HepG2 (cell line): ENCODE results near the gene MAN2A2. TPM values are rescaled to one million over a fixed set of nuclear protein-coding genes. Genes with fewer than 3 reads are reported as not detected.

ENCODE experiments used
- ATAC-seq: fragments of 200-7000 bp; cut with Tn5 transposase; 3 replicates; pipeline ENCODE4 v1.9.1; 2020; ENCODE audit warnings: mild to moderate bottlenecking, moderate library complexity
- BruUV-seq: library from RNA; stranded (reverse); fragments of 400-500 nt; replicated peaks from 2 replicates; lab custom pipeline; 2021; lab: Mats Ljungman, UMichigan
- CTCF ChIA-PET: fragments of 300-600 bp; formaldehyde crosslinking; extraction: SDS; loops from one replicate; lab custom pipeline; 2021; ENCODE audit warnings: low total read pairs, inconsistent platforms, low intra/inter-chr PET ratio; lab: Yijun Ruan, JAX
- POLR2A ChIA-PET: fragments of 350-600 bp; sonication (Branson Sonifier 250); formaldehyde crosslinking; loops from one replicate; lab custom pipeline; 2020; ENCODE audit warnings: antibody characterized with exemption, inconsistent platforms; lab: Yijun Ruan, JAX
- DNase-seq: peaks from one replicate; pipeline ENCODE4 v3.0.0-alpha.2; 2015; ENCODE audit warnings: low spot score
- FAIRE-seq: peaks from 3 replicates; lab custom pipeline; 2011; peaks lifted over from hg19 to GRCh38; lab: Jason Lieb, UNC
- H2AFZ ChIP-seq: one replicate; pipeline ENCODE4 v1.6.1; 2011; ENCODE audit warnings: low read length, inconsistent platforms
- H3K27ac ChIP-seq: fragments of 300-600 bp; 3 replicates; pipeline ENCODE4 v1.8.0; 2011; ENCODE audit warnings: mixed run types, mild to moderate bottlenecking, mixed read lengths, low read length, inconsistent platforms; ENCODE audit not compliant: insufficient read depth; ENCODE audit errors: extremely low read length
- H3K27me3 ChIP-seq, 2 experiments: fragments of 200-600 bp in 1 of 2; 2 replicates in 1 of 2; 3 replicates in 1 of 2; pipeline versions ENCODE4 v1.6.0 to v1.8.0; 2011; ENCODE audit warnings: low read length in 2 of 2, mild to moderate bottlenecking in 2 of 2, moderate library complexity in 2 of 2, inconsistent platforms in 1 of 2; ENCODE audit not compliant: insufficient read depth in 2 of 2, control insufficient read depth in 1 of 2
- H3K36me3 ChIP-seq, 2 experiments: fragments of 200-600 bp in 1 of 2; replicated peaks in 1 of 2; 2 replicates in 1 of 2; 3 replicates in 1 of 2; pipeline versions ENCODE4 v1.5.1 to v1.8.0; 2011; ENCODE audit warnings: low read length in 2 of 2, inconsistent platforms in 1 of 2; ENCODE audit not compliant: insufficient read depth in 2 of 2, control insufficient read depth in 1 of 2
- H3K4me1 ChIP-seq: 2 replicates; pipeline ENCODE4 v1.5.1; 2012; ENCODE audit warnings: low read length, inconsistent platforms; ENCODE audit not compliant: insufficient read depth
- H3K4me2 ChIP-seq: 2 replicates; pipeline ENCODE4 v1.6.0; 2011; ENCODE audit warnings: low read depth, low read length, inconsistent platforms
- H3K4me3 ChIP-seq, 3 experiments: fragments of 200-600 bp in 1 of 3; sonication (generic), shearing (Covaris generic) in 1 of 3; replicated peaks in 1 of 3; 2 replicates each; pipeline ENCODE4 v1.5.1; 2011 to 2016; ENCODE audit warnings: low read length in 3 of 3, inconsistent platforms in 2 of 3, low read depth in 2 of 3, mild to moderate bottlenecking in 2 of 3, control low read depth in 1 of 3, mixed read lengths in 1 of 3; ENCODE audit not compliant: insufficient read depth in 1 of 3
- H3K79me2 ChIP-seq: one replicate; pipeline ENCODE4 v1.6.1; 2011; ENCODE audit warnings: low read length, inconsistent platforms; ENCODE audit not compliant: insufficient read depth
- H3K9ac ChIP-seq: 2 replicates; pipeline ENCODE4 v1.6.0; 2011; ENCODE audit warnings: mild to moderate bottlenecking, low read depth, low read length, inconsistent platforms; ENCODE audit not compliant: insufficient read depth
- H3K9me3 ChIP-seq: 2 replicates; pipeline ENCODE4 v1.5.1; 2012; ENCODE audit warnings: mild to moderate bottlenecking, low read length
- H4K20me1 ChIP-seq: 2 replicates; pipeline ENCODE4 v1.6.0; 2011; ENCODE audit warnings: inconsistent platforms, mild to moderate bottlenecking, low read length, moderate library complexity; ENCODE audit not compliant: insufficient read depth
- NFATC3 ChIP-seq: sonication (generic); formaldehyde crosslinking; IDR thresholded peaks from 2 replicates; pipeline ENCODE4 v1.5.1; 2020; ENCODE audit warnings: mild to moderate bottlenecking, missing genetic modification reagents
- PAF1 ChIP-seq: IDR thresholded peaks from 2 replicates; pipeline ENCODE4 v1.6.1; 2016; ENCODE audit warnings: missing genetic modification reagents, missing compliant biosample characterization
- ZBTB3 ChIP-seq: sonication (generic); formaldehyde crosslinking; IDR thresholded peaks from 2 replicates; pipeline ENCODE4 v1.4.0; 2020; ENCODE audit warnings: low read depth, mild to moderate bottlenecking, moderate library complexity, missing genetic modification reagents, borderline replicate concordance
- ZHX1 ChIP-seq: sonication (generic); formaldehyde crosslinking; IDR thresholded peaks from 2 replicates; pipeline ENCODE4 v1.8.1; 2022; ENCODE audit warnings: low read depth, mild to moderate bottlenecking, missing genetic modification reagents
- ZHX2 ChIP-seq, 2 experiments: sonication (generic) in 1 of 2; formaldehyde crosslinking in 1 of 2; IDR thresholded peaks; 2 replicates each; pipeline versions ENCODE4 v1.6.1 to v1.9.0; 2014 to 2022; ENCODE audit warnings: antibody characterized with exemption in 1 of 2, borderline replicate concordance in 1 of 2, inconsistent platforms in 1 of 2, low read depth in 1 of 2, missing genetic modification reagents in 1 of 2
- ZNF75D ChIP-seq: sonication (generic); formaldehyde crosslinking; IDR thresholded peaks from 2 replicates; pipeline ENCODE4 v1.8.1; 2023; ENCODE audit warnings: missing genetic modification reagents, mild to moderate bottlenecking, borderline replicate concordance
- WGBS: methylation state at CpG from one replicate; pipeline ENCODE4 v1.1.6; 2017; ENCODE audit warnings: low lambda C conversion rate; 5-methylcytosine and 5-hydroxymethylcytosine counted together
- in situ Hi-C: cut with HindIII; loops from 2 replicates; pipeline ENCODE4 v1.10.0; 2017; ENCODE audit warnings: low pct_unique_long_range_greater_than_20kb; ENCODE audit not compliant: extremely low pct_ligation_motif_present
- intact Hi-C: fragments of 100-400 bp; cut with micrococcal nuclease; formaldehyde crosslinking; loops from one replicate; pipeline ENCODE4 v1.10.0; 2022; ENCODE audit not compliant: unreplicated experiment
- polyA plus RNA-seq, 8 experiments: library from polyadenylated mRNA; depleted of rRNA in 3 of 8; stranded (reverse) in 7 of 8; unstranded in 1 of 8; fragments of >200 nt; fragmentation: Illumina TruSeq in 4 of 8; extraction: Trizol in 4 of 8; gene quantifications; 2 replicates each; pipeline versions ENCODE4 v1.2.1 to v1.2.3, GENCODE V29; 2011 to 2016; ENCODE audit warnings: low read depth in 4 of 8, missing spikeins in 1 of 8, mixed read lengths in 1 of 8; ENCODE audit not compliant: insufficient read depth in 1 of 8
- total RNA-seq, 5 experiments: library from RNA; depleted of rRNA; stranded (reverse); fragments of >200 nt; fragmentation: Illumina TruSeq; extraction: Trizol; gene quantifications; 2 replicates each; pipeline ENCODE4 v1.2.3, GENCODE V29; 2016; ENCODE audit warnings: low read depth in 1 of 5
- TF ChIP-seq, protein P1 (sequence below): IDR thresholded peaks from 2 replicates; pipeline ENCODE4 v1.6.1; 2016; ENCODE audit warnings: low read depth, missing genetic modification reagents, missing compliant biosample characterization

The MAN2A2 gene
- total and polyA plus RNA-seq, 2 of the 13 experiments (the other 11 are each of a cell fraction or from before 2014, with no cell fraction given), result 17.5 to 51.5 TPM

- H3K9ac ChIP-seq, result no peak overlapping the region
- H3K36me3 ChIP-seq, result no peaks in the 10 kb centered on the region
- no peak overlapping the region for H3K4me3 ChIP-seq
- ATAC-seq (no peak), DNase-seq (no peak), FAIRE-seq (no peak)
- H3K4me2 ChIP-seq, result no peak overlapping the region
- TF ChIP-seq ZBTB3 (no peak), ZNF75D (CRISPR knock-in tag) (no peak), ZHX2 (IDR thresholded peaks at IDR 0.05; ENCODE audit: low read depth) (no peak), ZHX2 (CRISPR knock-in tag; IDR thresholded peaks at IDR 0.05; ENCODE audit: borderline replicate concordance) (no peak), ZHX1 (CRISPR knock-in tag) (no peak), NFATC3 (CRISPR knock-in tag) (no peak), PAF1 (no peak)
- TF ChIP-seq, protein P1, sequence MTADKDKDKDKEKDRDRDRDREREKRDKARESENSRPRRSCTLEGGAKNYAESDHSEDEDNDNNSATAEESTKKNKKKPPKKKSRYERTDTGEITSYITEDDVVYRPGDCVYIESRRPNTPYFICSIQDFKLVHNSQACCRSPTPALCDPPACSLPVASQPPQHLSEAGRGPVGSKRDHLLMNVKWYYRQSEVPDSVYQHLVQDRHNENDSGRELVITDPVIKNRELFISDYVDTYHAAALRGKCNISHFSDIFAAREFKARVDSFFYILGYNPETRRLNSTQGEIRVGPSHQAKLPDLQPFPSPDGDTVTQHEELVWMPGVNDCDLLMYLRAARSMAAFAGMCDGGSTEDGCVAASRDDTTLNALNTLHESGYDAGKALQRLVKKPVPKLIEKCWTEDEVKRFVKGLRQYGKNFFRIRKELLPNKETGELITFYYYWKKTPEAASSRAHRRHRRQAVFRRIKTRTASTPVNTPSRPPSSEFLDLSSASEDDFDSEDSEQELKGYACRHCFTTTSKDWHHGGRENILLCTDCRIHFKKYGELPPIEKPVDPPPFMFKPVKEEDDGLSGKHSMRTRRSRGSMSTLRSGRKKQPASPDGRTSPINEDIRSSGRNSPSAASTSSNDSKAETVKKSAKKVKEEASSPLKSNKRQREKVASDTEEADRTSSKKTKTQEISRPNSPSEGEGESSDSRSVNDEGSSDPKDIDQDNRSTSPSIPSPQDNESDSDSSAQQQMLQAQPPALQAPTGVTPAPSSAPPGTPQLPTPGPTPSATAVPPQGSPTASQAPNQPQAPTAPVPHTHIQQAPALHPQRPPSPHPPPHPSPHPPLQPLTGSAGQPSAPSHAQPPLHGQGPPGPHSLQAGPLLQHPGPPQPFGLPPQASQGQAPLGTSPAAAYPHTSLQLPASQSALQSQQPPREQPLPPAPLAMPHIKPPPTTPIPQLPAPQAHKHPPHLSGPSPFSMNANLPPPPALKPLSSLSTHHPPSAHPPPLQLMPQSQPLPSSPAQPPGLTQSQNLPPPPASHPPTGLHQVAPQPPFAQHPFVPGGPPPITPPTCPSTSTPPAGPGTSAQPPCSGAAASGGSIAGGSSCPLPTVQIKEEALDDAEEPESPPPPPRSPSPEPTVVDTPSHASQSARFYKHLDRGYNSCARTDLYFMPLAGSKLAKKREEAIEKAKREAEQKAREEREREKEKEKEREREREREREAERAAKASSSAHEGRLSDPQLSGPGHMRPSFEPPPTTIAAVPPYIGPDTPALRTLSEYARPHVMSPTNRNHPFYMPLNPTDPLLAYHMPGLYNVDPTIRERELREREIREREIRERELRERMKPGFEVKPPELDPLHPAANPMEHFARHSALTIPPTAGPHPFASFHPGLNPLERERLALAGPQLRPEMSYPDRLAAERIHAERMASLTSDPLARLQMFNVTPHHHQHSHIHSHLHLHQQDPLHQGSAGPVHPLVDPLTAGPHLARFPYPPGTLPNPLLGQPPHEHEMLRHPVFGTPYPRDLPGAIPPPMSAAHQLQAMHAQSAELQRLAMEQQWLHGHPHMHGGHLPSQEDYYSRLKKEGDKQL (CRISPR knock-in tag), result no peak
- no TSS peak for BruUV-seq
- intact Hi-C loops, result no loop called here
- peaks cover 3% of the 10 kb centered on the region for H3K4me1 ChIP-seq
- in situ Hi-C loops, result no loop called here
- CTCF ChIA-PET, result no interaction called here
- no peaks in the 10 kb centered on the region for H4K20me1 ChIP-seq
- H3K27me3 ChIP-seq, result peaks cover 0 to 7% of the 10 kb centered on the region in 2 experiments; a peak in 2 of 5 replicates
- POLR2A ChIA-PET, result no interaction called here
- 66% methylated on average over 5 of the region's 8 CpGs for WGBS
- no peaks in the 10 kb centered on the region for H3K9me3 ChIP-seq
- no peak overlapping the region for H2AFZ ChIP-seq
- no peaks in the 10 kb centered on the region for H3K79me2 ChIP-seq
- no peak overlapping the region for H3K27ac ChIP-seq
Observed at GRCh38 chr15:90891346-90891949, 11.7 kb upstream of the MAN2A2 start.
